Mesendoderm (in vitro differentiated cells): ENCODE results near the gene SERINC3. TPM values are rescaled to one million over a fixed set of nuclear protein-coding genes. Genes with fewer than 3 reads are reported as not detected.

Source experiments
- DNase-seq: peaks from one replicate; pipeline ENCODE4 v3.0.0; 2013
- H2AK5ac ChIP-seq: 2 replicates; pipeline ENCODE4 v1.6.1; 2013; ENCODE audit warnings: low read length, inconsistent platforms
- H2BK120ac ChIP-seq: 2 replicates; pipeline ENCODE4 v1.6.1; 2013; ENCODE audit warnings: low read depth, mild to moderate bottlenecking, low read length, moderate library complexity, mixed read lengths
- H2BK15ac ChIP-seq: replicated peaks from 2 replicates; pipeline ENCODE4 v1.6.1; 2013; ENCODE audit warnings: low read depth, mild to moderate bottlenecking, moderate library complexity
- H2BK5ac ChIP-seq: 2 replicates; pipeline ENCODE4 v1.6.1; 2013; ENCODE audit warnings: low read length, inconsistent platforms
- H3K18ac ChIP-seq: 2 replicates; pipeline ENCODE4 v1.6.1; 2013; ENCODE audit warnings: mild to moderate bottlenecking, low read length, mixed read lengths
- H3K23ac ChIP-seq: one replicate; pipeline ENCODE4 v1.6.1; 2013; ENCODE audit warnings: low read length
- H3K27ac ChIP-seq: 2 replicates; pipeline ENCODE4 v1.5.1; 2013; ENCODE audit warnings: low read depth, mild to moderate bottlenecking, inconsistent platforms, low read length, moderate library complexity
- H3K27me3 ChIP-seq: 2 replicates; pipeline ENCODE4 v1.6.1; 2013; ENCODE audit warnings: low read length, control low read depth, mild to moderate bottlenecking, inconsistent platforms; ENCODE audit not compliant: insufficient read depth, poor library complexity
- H3K36me3 ChIP-seq: 2 replicates; pipeline ENCODE4 v1.6.1; 2013; ENCODE audit warnings: low read length, inconsistent platforms; ENCODE audit not compliant: control insufficient read depth, insufficient read depth
- H3K4ac ChIP-seq: one replicate; pipeline ENCODE4 v1.6.1; 2013; ENCODE audit warnings: low read depth, mild to moderate bottlenecking, low read length, moderate library complexity
- H3K4me1 ChIP-seq: 2 replicates; pipeline ENCODE4 v1.6.1; 2013; ENCODE audit warnings: low read depth, low read length, inconsistent platforms; ENCODE audit not compliant: control insufficient read depth
- H3K4me2 ChIP-seq: 2 replicates; pipeline ENCODE4 v1.6.1; 2013; ENCODE audit warnings: low read length
- H3K4me3 ChIP-seq: 2 replicates; pipeline ENCODE4 v1.5.1; 2013; ENCODE audit warnings: mild to moderate bottlenecking, low read length
- H3K56ac ChIP-seq: one replicate; pipeline ENCODE4 v1.6.1; 2013; ENCODE audit warnings: low read length
- H3K79me1 ChIP-seq: 2 replicates; pipeline ENCODE4 v1.6.1; 2013; ENCODE audit warnings: low read length, inconsistent platforms
- H3K79me2 ChIP-seq: 2 replicates; pipeline ENCODE4 v1.6.1; 2013; ENCODE audit warnings: mild to moderate bottlenecking, low read length; ENCODE audit not compliant: control insufficient read depth, insufficient read depth
- H3K9ac ChIP-seq: 2 replicates; pipeline ENCODE4 v1.6.1; 2013; ENCODE audit warnings: low read length, inconsistent platforms
- H4K5ac ChIP-seq: one replicate; pipeline ENCODE4 v1.6.1; 2013; ENCODE audit warnings: low read length
- H4K8ac ChIP-seq: one replicate; pipeline ENCODE4 v1.6.1; 2013; ENCODE audit warnings: low read depth, mild to moderate bottlenecking, control low read depth, low read length, moderate library complexity
- WGBS: extraction: QIAGEN DNeasy Blood & Tissue Kit; methylation state at CpG from one replicate; pipeline ENCODE4 v1.1.7; 2013; ENCODE audit warnings: low lambda C conversion rate, missing lambda C conversion rate; ENCODE audit not compliant: insufficient coverage; ENCODE audit errors: extremely low coverage; 5-methylcytosine and 5-hydroxymethylcytosine counted together
- polyA plus RNA-seq, 2 experiments: library from polyadenylated mRNA; stranded (reverse); fragments of 200-250 nt; gene quantifications; one replicate each; pipeline ENCODE4 v1.2.3, GENCODE V29; 2013

Gene SERINC3
- 66.1 TPM for polyA plus RNA-seq (2013, experiment 1 of 2)
- 66.8 TPM for polyA plus RNA-seq (2013, experiment 2 of 2)

DNA sequence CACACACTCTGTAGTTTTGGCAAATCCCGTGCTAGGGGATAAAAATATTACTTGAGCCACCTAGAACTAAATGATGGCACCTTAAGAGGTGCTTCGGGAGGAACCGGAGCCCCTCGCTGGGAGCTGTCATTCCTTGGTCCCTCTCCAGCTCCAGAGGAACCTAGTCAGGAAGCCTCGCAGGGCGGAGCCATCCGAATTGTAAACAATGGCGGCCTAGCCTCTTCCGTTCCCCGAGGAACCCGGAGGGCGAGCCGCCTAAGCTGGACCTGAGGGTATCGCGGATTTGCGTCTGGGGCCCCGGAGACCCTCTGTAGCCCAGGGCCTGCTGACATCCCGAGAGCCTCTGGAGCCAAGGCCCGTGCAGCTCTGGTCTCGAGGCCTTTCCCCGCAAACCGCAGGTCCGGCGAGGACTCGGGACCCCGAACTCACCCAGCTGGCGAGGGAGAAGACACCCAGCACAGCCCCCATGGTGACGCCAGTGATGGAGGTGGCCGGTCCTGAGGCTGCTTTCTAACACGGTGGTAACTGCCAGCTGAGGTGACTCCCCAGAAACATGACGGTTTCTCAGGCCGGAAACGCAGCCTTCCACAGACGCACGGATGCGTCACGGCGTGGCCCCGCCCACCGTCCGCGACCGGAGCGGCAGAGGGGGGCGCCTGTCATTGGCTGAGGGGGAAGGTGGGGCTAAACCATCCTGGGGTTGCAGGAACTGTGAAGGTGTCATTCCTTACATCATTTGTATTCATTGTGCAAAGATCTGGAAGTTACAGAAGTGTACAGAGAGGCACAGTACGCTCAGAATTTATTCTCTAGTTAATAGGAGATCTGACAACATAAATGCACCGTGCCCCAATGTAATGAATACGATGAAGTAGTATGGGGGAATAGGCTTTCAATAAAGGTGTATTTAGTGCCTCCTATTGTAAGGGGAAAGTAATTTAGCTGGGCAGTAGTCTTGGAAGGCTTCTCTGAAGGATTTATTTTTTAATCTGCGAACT, at the start of gene SERINC3:
Gene SERINC3 (minus strand): TSS at position 587 of the 998 bp plus-strand sequence. CDS start 119 bp downstream, at position 468.
- H2AK5ac ChIP-seq, result peak within 1 kb of the TSS; percentile 49

DNA sequence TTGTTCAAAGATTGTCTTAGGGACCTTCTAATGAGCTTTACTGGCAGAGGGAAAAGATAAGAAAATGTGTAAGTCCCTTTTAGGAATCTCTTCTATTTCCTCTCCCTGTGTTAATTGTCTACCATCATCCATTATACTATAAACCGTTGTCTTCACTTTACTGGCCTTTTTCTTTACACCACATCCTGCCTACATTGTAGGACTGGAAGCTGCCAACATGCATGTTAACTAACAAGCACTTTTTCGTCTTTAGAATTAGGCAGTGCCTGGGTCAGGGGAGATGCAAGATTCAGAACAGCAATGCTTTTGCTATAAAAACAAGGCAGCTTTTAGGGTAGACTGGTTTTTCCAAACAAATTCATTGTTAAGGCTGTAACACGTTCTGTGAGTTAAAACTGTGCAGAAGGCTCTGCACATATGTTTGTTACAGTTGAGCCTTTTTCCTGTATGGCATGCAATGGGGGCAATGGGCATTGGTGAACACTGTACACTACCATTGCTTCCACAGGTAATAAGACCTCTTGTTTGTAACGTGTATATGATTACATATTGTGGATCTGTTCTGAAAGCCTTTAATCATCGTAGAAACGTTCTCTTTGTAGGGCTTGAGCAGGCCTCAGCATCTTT, 49.6 kb upstream of the SERINC3 start:
- no peak overlapping the region for H3K23ac ChIP-seq
- no peak overlapping the region for H3K4me2 ChIP-seq
- H3K9ac ChIP-seq, result no peak overlapping the region
- H3K27ac ChIP-seq, result no peak overlapping the region
- H3K4ac ChIP-seq, result no peak overlapping the region
- H2AK5ac ChIP-seq, result no peak overlapping the region
- H3K4me1 ChIP-seq, result no peaks in the 10 kb centered on the region
- H4K8ac ChIP-seq, result no peak overlapping the region
- H3K18ac ChIP-seq, result no peak overlapping the region
- WGBS, result no CpG with 5 or more reads among the region's 6 CpGs
- H3K79me1 ChIP-seq, result peaks cover 3% of the 10 kb centered on the region
- DNase-seq, result no peak
- H2BK15ac ChIP-seq, result no peak overlapping the region
- no peaks in the 10 kb centered on the region for H3K27me3 ChIP-seq
- H3K79me2 ChIP-seq, result no peaks in the 10 kb centered on the region
- H3K36me3 ChIP-seq, result no peaks in the 10 kb centered on the region
- H2BK5ac ChIP-seq, result no peak overlapping the region
- H3K56ac ChIP-seq, result no peak overlapping the region
- H2BK120ac ChIP-seq, result no peak overlapping the region
- no peak overlapping the region for H3K4me3 ChIP-seq
- H4K5ac ChIP-seq, result no peak overlapping the region

More for the DNA sequence above, at the start of gene SERINC3:
- peak within 1 kb of the TSS; percentile 47 for H4K5ac ChIP-seq
- peak within 1 kb of the TSS; percentile 41 for H2BK15ac ChIP-seq
- no peak within 1 kb of the TSS for H4K8ac ChIP-seq
- H3K18ac ChIP-seq, result peak within 1 kb of the TSS; percentile 82
- peak within 1 kb of the TSS; percentile 85 for H3K4me2 ChIP-seq
- WGBS, result no CpG with 5 or more reads among the region's 49 CpGs
- no peaks in the 10 kb centered on the region for H3K36me3 ChIP-seq
- peaks cover 19% of the 10 kb centered on the region for H3K4me1 ChIP-seq
- peak within 1 kb of the TSS; percentile 93 for H3K4ac ChIP-seq
- H3K79me1 ChIP-seq, result peaks cover 10% of the 10 kb centered on the region
- H2BK5ac ChIP-seq, result peak within 1 kb of the TSS; percentile 99
- peak within 1 kb of the TSS; percentile 95 for H3K27ac ChIP-seq
- H3K79me2 ChIP-seq, result peaks cover 46% of the 10 kb centered on the region
- H3K4me3 ChIP-seq, result peak within 1 kb of the TSS; percentile 93
- H3K56ac ChIP-seq, result peak within 1 kb of the TSS; percentile 97
- no peaks in the 10 kb centered on the region for H3K27me3 ChIP-seq
- H3K23ac ChIP-seq, result no peak within 1 kb of the TSS
- H2BK120ac ChIP-seq, result peak within 1 kb of the TSS; percentile 93
- DNase-seq, result peak; percentile 96
- H3K9ac ChIP-seq, result peak within 1 kb of the TSS; percentile 96

DNA sequence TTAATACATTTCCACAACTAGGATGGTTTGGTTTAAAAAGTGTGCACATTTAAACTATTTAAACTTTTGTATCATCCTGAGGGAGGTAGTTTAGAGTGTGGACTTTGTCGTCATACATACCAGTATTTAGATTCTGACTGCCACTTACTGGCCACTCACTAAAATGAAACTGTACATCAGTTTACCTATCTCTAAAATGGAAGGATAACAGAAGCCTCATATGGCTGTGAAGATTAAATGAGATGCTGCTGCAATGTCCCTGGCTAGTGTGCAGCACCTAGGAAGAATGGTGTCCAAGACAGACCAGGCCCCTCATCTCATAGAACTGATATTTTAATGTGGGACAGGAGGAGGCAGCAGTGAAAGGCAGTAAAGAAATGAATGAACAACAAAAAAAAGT, 48.5 kb upstream of the SERINC3 start:
- Histone ChIP-seq H3K56ac (no peak overlapping the region), H3K36me3 (no peaks in the 10 kb centered on the region), H3K79me2 (no peaks in the 10 kb centered on the region), H3K23ac (no peak overlapping the region), H3K27me3 (no peaks in the 10 kb centered on the region), H3K4me3 (no peak overlapping the region), H3K9ac (no peak overlapping the region), H4K5ac (no peak overlapping the region), H3K18ac (no peak overlapping the region), H2BK15ac (no peak overlapping the region), H2BK120ac (no peak overlapping the region), H3K4ac (no peak overlapping the region), H2BK5ac (peak overlapping the region; percentile 23), H3K4me2 (no peak overlapping the region), H3K4me1 (no peaks in the 10 kb centered on the region), H2AK5ac (no peak overlapping the region), H3K27ac (no peak overlapping the region), H4K8ac (no peak overlapping the region), H3K79me1 (peaks cover 3% of the 10 kb centered on the region)
- DNase-seq, result no peak
- no CpG with 5 or more reads among the region's 1 CpG for WGBS

DNA sequence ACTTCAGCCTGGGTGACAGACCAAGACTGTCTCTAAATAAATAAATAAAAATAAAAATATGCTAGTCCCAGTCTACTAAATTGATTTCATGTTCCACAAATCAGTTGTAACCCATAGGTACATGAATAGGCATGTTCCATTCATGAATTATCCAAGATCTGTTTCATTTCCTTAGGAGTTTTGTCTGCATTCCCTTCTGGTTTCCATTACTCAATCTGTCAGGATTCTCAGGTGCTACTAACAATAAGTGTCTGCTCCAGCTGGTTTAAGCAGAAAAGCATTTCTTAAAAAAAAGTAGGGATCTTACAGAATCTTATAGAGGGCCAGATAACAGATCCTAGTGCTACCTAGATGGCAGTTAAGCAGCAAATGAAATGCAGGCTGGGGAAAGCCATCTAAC, 44.9 kb upstream of the SERINC3 start:
- no peaks in the 10 kb centered on the region for H3K79me2 ChIP-seq
- H4K5ac ChIP-seq, result no peak overlapping the region
- no peak overlapping the region for H2BK15ac ChIP-seq
- no peaks in the 10 kb centered on the region for H3K36me3 ChIP-seq
- H2BK120ac ChIP-seq, result no peak overlapping the region
- H3K4me3 ChIP-seq, result no peak overlapping the region
- no peak overlapping the region for H3K4me2 ChIP-seq
- H3K4ac ChIP-seq, result no peak overlapping the region
- DNase-seq, result no peak
- H4K8ac ChIP-seq, result no peak overlapping the region
- peaks cover 1% of the 10 kb centered on the region for H3K79me1 ChIP-seq
- H2AK5ac ChIP-seq, result no peak overlapping the region
- H3K27ac ChIP-seq, result no peak overlapping the region
- no peaks in the 10 kb centered on the region for H3K27me3 ChIP-seq
- H3K23ac ChIP-seq, result no peak overlapping the region
- H3K56ac ChIP-seq, result no peak overlapping the region
- no peak overlapping the region for H3K9ac ChIP-seq
- H3K18ac ChIP-seq, result no peak overlapping the region
- no peak overlapping the region for H2BK5ac ChIP-seq
- no peaks in the 10 kb centered on the region for H3K4me1 ChIP-seq

DNA sequence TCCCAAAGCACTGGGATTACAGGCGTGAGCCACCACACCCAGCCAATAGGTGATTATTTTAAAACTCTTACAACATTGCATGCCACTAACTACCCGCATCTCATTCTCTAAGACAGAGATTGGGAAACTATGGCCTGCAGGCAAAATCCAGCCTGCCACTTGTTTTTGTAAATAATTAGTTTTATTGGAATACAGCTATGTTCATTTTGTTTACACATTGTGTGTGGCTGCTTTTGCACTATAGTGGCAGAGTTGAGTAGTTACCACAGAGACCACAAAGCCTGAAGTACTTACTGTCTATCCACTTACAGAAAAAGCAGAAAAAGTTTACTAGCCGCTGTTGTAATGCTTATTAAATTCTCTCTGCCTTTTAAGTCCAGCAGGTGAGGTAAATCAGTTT, 44.1 kb upstream of the SERINC3 start:
- H3K36me3 ChIP-seq, result no peaks in the 10 kb centered on the region
- no peak overlapping the region for H3K56ac ChIP-seq
- H4K5ac ChIP-seq, result no peak overlapping the region
- no peak overlapping the region for H3K4me3 ChIP-seq
- no peaks in the 10 kb centered on the region for H3K27me3 ChIP-seq
- no peak overlapping the region for H3K4ac ChIP-seq
- no peak overlapping the region for H2BK120ac ChIP-seq
- no peak overlapping the region for H4K8ac ChIP-seq
- H3K4me1 ChIP-seq, result no peaks in the 10 kb centered on the region
- H3K18ac ChIP-seq, result no peak overlapping the region
- no peak overlapping the region for H3K9ac ChIP-seq
- no CpG with 5 or more reads among the region's 3 CpGs for WGBS
- H3K79me1 ChIP-seq, result peaks cover 1% of the 10 kb centered on the region
- no peak for DNase-seq
- H3K79me2 ChIP-seq, result no peaks in the 10 kb centered on the region
- no peak overlapping the region for H3K27ac ChIP-seq
- H3K23ac ChIP-seq, result no peak overlapping the region
- H2BK5ac ChIP-seq, result no peak overlapping the region
- H2AK5ac ChIP-seq, result no peak overlapping the region
- no peak overlapping the region for H3K4me2 ChIP-seq
- no peak overlapping the region for H2BK15ac ChIP-seq
